ENCODE data around the gene KRTAP5-8. TPM values are rescaled to one million over a fixed set of nuclear protein-coding genes. Genes with fewer than 3 reads are reported as not detected.

Gene KRTAP5-8
- total RNA-seq, 1 experiment from 2014 or later = not detected

GRCh38 chr11:71562120-71562519 is 24.3 kb downstream of the KRTAP5-8 start:
- Histone ChIP-seq H3K9me3 (ENCODE audit: insufficient read depth, low read depth) (no peaks in the 10 kb centered on the region), H3K4me3 (no peak overlapping the region), H3K36me3 (ENCODE audit: low read depth) (no peaks in the 10 kb centered on the region), H3K79me2 (ENCODE audit: low read depth) (no peaks in the 10 kb centered on the region), H2AFZ (no peak overlapping the region), H3K27me3 (ENCODE audit: insufficient read depth, low read depth) (peaks cover 20% of the 10 kb centered on the region; the same call in 1 of the 2 replicates), H3K9me2 (ENCODE audit: insufficient read depth) (no peaks in the 10 kb centered on the region), H3F3A (ENCODE audit: insufficient read depth, low read depth) (no peaks in the 10 kb centered on the region), H4K20me1 (ENCODE audit: insufficient read depth) (no peaks in the 10 kb centered on the region), H3K27ac (no peak overlapping the region), H3K4me2 (no peak overlapping the region), H3K4me1 (replicated peaks; ENCODE audit: insufficient read depth) (peaks cover 7% of the 10 kb centered on the region; the same call in 1 of the 2 replicates)
- DNase-seq = no peak
- BruUV-seq (replicated peaks) = no TSS peak
- TF ChIP-seq CTCF (conservative IDR thresholded peaks at IDR 0.05) (no peak), EZH2 (IDR thresholded peaks at IDR 0.05; ENCODE audit: low read depth) (no peak)
- POLR2A ChIA-PET (ENCODE audit: unreplicated experiment) = no interaction called here
- CTCF ChIA-PET = no interaction called here
- intact Hi-C loops (cut with micrococcal nuclease; ENCODE audit: unreplicated experiment) = no loop called here

GRCh38 chr11:71563406-71563805 is 25.6 kb downstream of the KRTAP5-8 start:
- no peaks in the 10 kb centered on the region for H3K9me2 ChIP-seq (ENCODE audit: insufficient read depth)
- no peaks in the 10 kb centered on the region for H3F3A ChIP-seq (ENCODE audit: insufficient read depth, low read depth)
- no TSS peak for BruUV-seq (replicated peaks)
- no peak overlapping the region for H3K4me3 ChIP-seq
- DNase-seq = peak in 1 of 2 experiments; percentile 31
- peaks cover 7% of the 10 kb centered on the region; the same call in 1 of the 2 replicates for H3K4me1 ChIP-seq (replicated peaks; ENCODE audit: insufficient read depth)
- no peaks in the 10 kb centered on the region for H3K9me3 ChIP-seq (ENCODE audit: insufficient read depth, low read depth)
- H3K27ac ChIP-seq = no peak overlapping the region
- H3K4me2 ChIP-seq = no peak overlapping the region
- TF ChIP-seq CTCF (conservative IDR thresholded peaks at IDR 0.05) = peak; percentile 69; the same call in 1 of the 2 replicates
- TF ChIP-seq EZH2 (IDR thresholded peaks at IDR 0.05; ENCODE audit: low read depth) = no peak
- ChIA-PET CTCF (interaction anchor here (0.6 to 1.9 kb wide), 9 partner anchors 12 to 792 kb away, joined by 3 to 13 read pairs (median 4); partner anchors contain the start of genes DHCR7 and NADSYN1), POLR2A (ENCODE audit: unreplicated experiment) (no interaction called here)
- intact Hi-C loops (cut with micrococcal nuclease; ENCODE audit: unreplicated experiment) = no loop called here
- H3K79me2 ChIP-seq (ENCODE audit: low read depth) = no peaks in the 10 kb centered on the region
- peaks cover 25% of the 10 kb centered on the region for H3K27me3 ChIP-seq (ENCODE audit: insufficient read depth, low read depth)
- H3K36me3 ChIP-seq (ENCODE audit: low read depth) = no peaks in the 10 kb centered on the region
- no peaks in the 10 kb centered on the region for H4K20me1 ChIP-seq (ENCODE audit: insufficient read depth)
- no peak overlapping the region for H2AFZ ChIP-seq

DNA sequence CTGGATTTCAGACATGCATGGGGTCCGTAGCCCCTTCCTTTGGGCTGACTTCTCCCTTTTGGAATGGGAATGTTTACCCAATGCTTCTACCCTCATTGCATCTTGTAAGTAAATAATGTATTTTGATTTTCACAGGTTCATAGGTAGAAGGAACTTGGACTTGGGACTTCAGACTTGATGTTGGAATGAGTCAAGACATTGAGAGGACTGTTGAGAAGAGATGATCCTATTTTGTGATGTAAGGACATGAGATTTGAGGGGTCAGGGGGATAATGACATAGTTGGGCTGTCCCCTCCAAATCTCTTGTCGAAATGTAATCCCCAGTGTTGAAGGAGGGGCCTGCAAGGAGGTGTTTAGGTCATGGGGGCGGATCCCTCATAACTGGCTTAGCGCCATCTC is 26.6 kb downstream of the KRTAP5-8 start:
- Histone ChIP-seq H3K27me3 (ENCODE audit: insufficient read depth, low read depth) (peaks cover 25% of the 10 kb centered on the region), H3K4me2 (no peak overlapping the region), H3K79me2 (ENCODE audit: low read depth) (no peaks in the 10 kb centered on the region), H3K4me3 (no peak overlapping the region), H3K36me3 (ENCODE audit: low read depth) (no peaks in the 10 kb centered on the region), H3F3A (ENCODE audit: insufficient read depth, low read depth) (no peaks in the 10 kb centered on the region), H2AFZ (no peak overlapping the region), H3K4me1 (replicated peaks; ENCODE audit: insufficient read depth) (peaks cover 12% of the 10 kb centered on the region; the same call in 1 of the 2 replicates), H3K9me2 (ENCODE audit: insufficient read depth) (no peaks in the 10 kb centered on the region), H4K20me1 (ENCODE audit: insufficient read depth) (no peaks in the 10 kb centered on the region), H3K9me3 (ENCODE audit: insufficient read depth, low read depth) (no peaks in the 10 kb centered on the region), H3K27ac (no peak overlapping the region)
- intact Hi-C loops (cut with micrococcal nuclease; ENCODE audit: unreplicated experiment) = no loop called here
- no peak for DNase-seq
- ChIA-PET CTCF (interaction anchor here (1.9 kb wide), 1 partner anchor 139 kb away, joined by 13 read pairs; no protein-coding TSS in a partner anchor), POLR2A (ENCODE audit: unreplicated experiment) (no interaction called here)
- BruUV-seq (replicated peaks) = no TSS peak
- TF ChIP-seq EZH2 (IDR thresholded peaks at IDR 0.05; ENCODE audit: low read depth) (no peak), CTCF (conservative IDR thresholded peaks at IDR 0.05) (no peak)

All from PC-9 (cell line).